SH-SY5Y (cell line): ENCODE measurements around the gene PABPN1L.

ENCODE experiments used
- GATA2 ChIP-seq: IDR thresholded peaks from 2 replicates; pipeline ENCODE4 v1.6.1; 2011; ENCODE audit warnings: mild to moderate bottlenecking, low read depth, low read length
- GATA3 ChIP-seq: IDR thresholded peaks from 2 replicates; pipeline ENCODE4 v1.6.1; 2011; ENCODE audit warnings: low read depth, mild to moderate bottlenecking, low read length, moderate library complexity

DNA sequence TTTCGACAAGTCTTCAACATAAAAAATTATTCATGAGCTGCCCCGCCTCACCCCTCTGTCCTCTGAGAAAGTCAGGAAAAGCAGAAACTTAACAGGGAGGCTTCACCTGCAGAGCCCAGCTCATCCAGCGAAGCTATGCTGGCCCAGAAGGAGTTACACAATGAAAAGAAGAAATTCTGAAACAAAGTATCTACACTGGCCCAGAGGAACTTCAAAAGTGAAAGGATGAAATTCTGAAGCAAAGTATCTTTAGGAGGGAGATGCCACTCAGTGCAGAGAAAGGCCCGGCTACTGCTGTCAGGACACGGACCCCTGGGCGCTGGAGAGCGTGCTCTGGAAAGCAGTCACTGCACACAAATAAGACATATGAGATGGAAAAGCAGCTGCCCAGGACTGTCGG lies 11.3 kb downstream of the PABPN1L start:
- no peak for TF ChIP-seq GATA2
- TF ChIP-seq GATA3, result no peak
